OCI-LY1 (cell line): ENCODE results near the gene SRL.

Experiments
- CTCF ChIP-seq: fragments of 200-600 bp; sonication (generic), shearing (Covaris generic); IDR thresholded peaks from 2 replicates; pipeline ENCODE4 v1.5.1; 2017; ENCODE audit warnings: mild to moderate bottlenecking, antibody characterized with exemption, low read length, moderate library complexity, mixed read lengths
- EZH2 ChIP-seq: fragments of 200-600 bp; sonication (generic), shearing (Covaris generic); IDR thresholded peaks from 2 replicates; pipeline ENCODE4 v1.8.0; 2017; ENCODE audit warnings: borderline replicate concordance, mixed run types, mild to moderate bottlenecking, antibody characterized with exemption, low read length, moderate library complexity, mixed read lengths

- TF ChIP-seq CTCF = no peak
- TF ChIP-seq EZH2 = no peak
These were observed 94.6 kb downstream of the SRL start for GRCh38 chr16:4147236-4147635.
